Activated T-cell treated with anti-CD3 and anti-CD28 coated beads for 24 hours (primary cell): ENCODE results near the gene RPL3.
"Not testable (repeated sequence)": the region's sequence is repeated elsewhere in the genome, so short reads cannot be mapped to it uniquely, and the experiment has no call there.

Experiments used
- DNase-seq: peaks from one replicate; pipeline ENCODE4 v3.0.0-alpha.2; 2020; ENCODE audit warnings: low read depth

Gene RPL3

DNA sequence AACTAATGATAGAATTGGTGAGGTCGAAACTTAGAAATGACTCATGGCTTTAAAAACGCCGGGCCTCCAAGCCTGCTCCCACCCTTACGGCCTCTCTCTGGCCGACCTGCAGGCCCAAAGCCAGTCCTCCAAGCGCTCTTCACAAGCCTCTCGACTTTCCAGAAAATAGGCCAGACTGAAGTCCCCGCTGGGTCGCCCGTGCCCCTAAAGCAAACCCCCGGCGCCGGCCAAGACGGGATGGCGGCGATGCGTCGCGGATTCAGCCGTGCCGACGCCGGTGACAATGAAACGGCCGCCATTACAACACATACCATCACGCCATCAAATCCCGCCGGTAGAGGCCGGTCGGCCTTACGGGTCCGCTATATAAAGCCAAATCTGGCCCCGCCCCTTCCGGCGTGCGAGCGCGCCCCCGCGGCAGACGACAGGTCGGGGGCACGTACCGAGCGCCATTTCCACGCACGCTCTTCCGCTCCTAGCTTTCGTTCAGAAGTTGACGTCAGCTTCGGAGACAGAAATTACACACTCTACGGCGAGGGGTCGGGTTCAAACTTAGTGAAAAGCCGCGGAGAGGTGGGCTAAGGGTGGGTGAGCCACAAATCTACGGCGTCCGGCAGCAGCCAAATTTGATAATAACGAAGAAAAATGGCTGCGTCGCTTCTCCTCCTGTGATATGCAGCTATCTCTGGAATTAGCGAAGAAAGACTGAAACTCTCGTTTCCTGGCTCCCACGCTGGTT lies at the start of gene RPL3:
RPL3 (minus strand) TSS at position 340 of the 739 bp plus-strand sequence; CDS start at position 314, 26 bp downstream.
- DNase-seq: peak; percentile 96

DNA sequence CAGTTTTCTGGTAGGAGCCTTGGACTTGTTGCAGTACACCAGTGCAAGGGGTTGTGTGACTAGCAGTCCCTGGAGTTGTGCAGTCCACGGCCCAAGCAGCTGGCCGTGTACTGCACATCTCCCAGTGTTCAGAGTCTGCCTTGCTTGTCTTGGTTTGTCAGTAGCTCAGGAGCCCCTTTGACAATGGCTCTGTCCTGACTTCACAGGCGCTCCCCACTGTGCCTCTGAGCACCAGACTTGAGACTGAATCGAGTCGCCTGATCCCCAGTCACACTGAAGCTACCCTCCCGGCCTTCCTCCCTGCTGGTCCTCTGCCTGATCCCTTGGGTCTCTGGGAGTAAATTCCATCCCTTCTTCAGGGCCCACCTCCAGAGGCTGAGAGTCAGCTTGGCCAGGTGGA lies 49.8 kb upstream of the RPL3 start:
- no peak for DNase-seq

- DNase-seq: no peak
Observed at GRCh38 chr22:39368461-39368911, 49.1 kb upstream of the RPL3 start.

- DNase-seq: no peak
Observed at GRCh38 chr22:39367035-39367434, 47.6 kb upstream of the RPL3 start.

DNA sequence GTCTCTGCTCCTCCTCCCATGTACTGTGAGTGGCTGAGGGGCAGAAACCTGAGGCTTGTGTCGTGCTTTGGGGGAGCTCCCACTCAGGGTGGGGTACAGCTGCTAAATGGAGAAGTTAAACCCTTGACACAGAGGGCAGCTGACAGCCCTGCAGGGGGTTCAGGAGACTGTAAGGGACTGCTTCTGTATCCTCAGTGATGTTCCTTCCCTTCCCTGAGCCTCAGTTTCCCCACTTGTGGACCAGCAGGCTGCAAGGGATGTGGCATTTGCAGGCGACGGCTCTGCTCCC lies 46.0 kb upstream of the RPL3 start:
- DNase-seq: no peak

GRCh38 chr22:39364714-39365491 lies 45.5 kb upstream of the RPL3 start:
- DNase-seq: no peak

DNA sequence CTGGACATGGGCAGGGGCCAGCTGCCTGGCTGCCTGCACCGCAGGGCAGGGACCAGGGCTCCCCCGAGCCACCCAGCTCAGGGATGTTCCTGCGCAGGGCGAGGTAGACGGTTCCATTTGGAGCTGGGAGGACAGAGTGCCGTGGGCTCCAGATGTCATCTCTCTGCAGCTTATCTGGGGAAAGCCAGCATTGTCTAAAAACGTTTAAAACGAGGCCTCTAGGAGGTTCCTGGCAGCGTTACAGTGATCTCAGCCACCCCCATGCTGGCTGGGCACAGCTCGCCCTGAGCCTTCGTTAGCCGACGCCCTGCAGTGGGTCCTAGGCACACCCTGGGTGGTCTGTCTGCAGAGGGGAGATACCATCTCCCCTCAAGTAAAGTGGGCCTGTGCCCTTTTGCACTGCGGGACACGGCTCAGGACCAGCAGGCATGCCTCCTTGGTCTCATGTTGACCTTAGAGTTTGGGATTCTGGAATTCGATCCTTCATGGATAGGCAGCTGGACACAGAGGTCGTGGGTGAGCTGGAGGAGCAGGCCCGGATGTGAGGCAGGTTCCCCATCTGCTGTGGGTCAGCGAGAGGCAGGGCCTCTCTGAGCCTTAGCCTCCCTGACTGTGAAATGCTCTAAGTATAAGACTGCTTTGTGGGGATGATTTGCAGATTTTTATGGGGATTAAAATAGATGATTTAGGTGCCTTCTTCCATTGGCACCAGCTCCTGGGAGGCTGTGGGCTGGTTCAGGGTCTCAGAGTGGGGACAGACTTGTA lies 44.5 kb upstream of the RPL3 start:
- no peak for DNase-seq

- no peak for DNase-seq
Observed at GRCh38 chr22:39362932-39363331, 43.5 kb upstream of the RPL3 start.

DNA sequence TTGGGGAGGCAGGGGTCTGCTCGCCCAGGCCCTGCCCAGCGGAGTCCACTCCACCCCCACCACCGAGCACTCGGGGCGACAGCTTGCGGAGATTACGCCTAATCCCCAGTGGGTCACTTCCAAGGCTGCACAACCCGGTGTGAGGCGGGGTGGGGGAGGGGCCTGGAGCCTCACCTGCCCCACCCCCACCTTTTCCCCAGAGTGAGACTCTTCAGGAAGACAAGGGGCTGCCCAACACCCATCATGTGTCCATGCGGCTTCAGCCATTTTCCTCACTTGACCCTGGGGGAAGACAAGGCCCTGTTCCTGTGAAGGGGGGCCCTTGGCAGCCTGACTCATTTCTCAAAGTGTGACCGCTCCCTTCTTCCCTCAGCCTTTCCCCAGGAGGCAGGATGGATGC lies 42.8 kb upstream of the RPL3 start:
- DNase-seq: no peak

GRCh38 chr22:39361496-39361895 lies 42.1 kb upstream of the RPL3 start:
- no peak for DNase-seq

DNA sequence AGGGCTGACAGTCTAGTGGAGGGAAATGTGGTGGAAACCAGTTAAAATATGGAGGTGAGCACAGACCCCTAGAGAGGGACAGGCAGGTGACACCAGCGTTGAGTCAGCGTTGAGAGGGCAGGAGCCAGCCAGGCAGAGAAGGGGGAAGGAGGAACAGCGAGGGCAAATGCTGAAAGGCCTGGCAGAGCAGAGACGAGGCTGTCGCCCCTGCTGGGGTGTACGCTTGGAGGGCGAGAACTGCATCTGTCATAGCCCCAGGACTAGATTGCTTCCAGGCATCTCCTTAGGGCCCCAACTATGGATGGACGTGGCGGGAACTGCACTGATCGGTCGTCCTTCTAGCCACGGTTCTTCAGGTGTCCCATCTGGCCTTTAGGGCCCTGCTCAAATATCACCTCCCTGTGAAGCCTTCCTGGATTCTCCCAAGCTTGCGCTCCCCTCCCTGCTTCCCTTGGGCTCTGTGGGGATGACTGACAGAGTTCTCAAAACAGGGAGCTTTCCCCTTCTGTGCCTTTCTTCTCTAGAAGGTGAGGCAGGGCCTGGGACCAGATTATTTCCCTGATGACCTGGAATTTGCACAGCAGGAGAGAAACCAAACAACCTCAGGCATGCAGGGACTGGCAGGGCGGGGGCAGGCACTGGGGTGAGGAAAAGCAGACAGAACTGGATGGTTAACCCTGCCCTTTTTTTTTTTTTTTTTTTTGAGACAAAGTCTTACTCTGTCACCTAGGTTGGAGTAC lies 41.4 kb upstream of the RPL3 start:
- no peak for DNase-seq

DNA sequence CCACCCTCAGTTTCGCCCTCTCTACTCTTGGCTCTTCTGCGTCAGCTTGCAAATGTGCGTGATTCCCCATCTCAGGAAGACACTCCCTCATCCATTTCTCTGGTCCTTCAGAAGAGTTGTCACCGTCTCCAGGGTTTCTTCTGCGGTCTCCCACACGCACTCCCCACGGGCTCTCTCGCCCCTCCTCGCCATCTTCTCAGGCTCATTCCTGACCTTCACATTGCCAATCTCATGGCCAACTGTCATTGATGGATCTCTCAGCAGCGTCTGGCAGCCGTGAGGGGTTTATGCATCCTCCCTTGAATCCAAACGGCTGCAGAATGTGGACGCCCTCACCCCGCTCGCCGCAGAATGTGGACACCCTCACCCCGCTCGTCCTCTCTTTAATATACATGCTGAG lies 40.8 kb upstream of the RPL3 start:
- no peak for DNase-seq

DNA sequence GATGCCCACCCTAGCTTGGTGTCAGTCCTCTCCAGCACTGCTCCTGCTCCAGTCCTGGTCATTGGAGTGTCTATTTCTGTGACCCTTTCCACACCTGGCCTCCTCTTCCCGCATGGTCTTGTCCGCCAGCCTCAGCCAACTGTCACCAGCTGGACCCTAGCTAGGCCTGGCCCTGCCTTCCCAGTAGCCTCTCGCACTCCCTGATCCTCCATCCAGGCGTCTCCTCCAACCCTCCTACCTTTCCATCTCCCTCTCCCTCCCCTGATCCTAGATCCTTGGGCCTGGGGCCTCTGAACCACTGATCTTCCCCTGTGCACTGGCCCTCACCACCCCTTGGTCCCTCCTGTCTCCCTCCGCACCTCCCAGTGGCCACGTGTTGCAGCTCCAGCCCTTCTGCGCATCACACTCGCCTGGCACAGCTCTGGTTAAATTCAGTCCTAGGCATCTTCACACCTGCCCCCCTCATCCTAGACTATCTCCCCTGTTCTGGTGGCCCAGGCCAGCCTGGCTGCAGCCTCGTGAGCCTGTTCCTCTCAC lies 40.3 kb upstream of the RPL3 start:
- DNase-seq: no peak

- DNase-seq: not testable (repeated sequence)
Observed at GRCh38 chr22:39358197-39358596, 38.8 kb upstream of the RPL3 start.

GRCh38 chr22:39357110-39358108 lies 38.0 kb upstream of the RPL3 start:
- DNase-seq: not testable (repeated sequence)

- no peak for DNase-seq
Observed at GRCh38 chr22:39356464-39356863, 37.0 kb upstream of the RPL3 start.

DNA sequence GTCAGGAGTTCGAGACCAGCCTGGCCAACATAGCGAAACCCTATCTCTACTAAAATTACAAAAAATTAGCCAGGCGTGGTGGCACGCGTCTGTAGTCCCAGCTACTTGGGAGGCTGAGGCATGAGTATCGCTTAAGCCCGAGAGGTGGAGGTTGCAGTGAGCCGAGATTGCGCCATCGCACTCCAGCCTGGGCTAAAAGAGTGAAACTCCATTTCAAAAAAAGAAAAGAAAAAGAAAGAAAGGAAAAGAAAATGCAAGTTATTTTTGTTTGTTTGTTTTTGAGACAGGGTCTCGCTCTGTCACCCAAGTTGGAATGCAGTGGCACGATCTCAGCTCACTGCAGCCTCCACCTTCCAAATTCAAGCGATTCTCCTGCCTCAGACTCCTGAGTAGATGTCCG lies 36.4 kb upstream of the RPL3 start:
- not testable (repeated sequence) for DNase-seq

DNA sequence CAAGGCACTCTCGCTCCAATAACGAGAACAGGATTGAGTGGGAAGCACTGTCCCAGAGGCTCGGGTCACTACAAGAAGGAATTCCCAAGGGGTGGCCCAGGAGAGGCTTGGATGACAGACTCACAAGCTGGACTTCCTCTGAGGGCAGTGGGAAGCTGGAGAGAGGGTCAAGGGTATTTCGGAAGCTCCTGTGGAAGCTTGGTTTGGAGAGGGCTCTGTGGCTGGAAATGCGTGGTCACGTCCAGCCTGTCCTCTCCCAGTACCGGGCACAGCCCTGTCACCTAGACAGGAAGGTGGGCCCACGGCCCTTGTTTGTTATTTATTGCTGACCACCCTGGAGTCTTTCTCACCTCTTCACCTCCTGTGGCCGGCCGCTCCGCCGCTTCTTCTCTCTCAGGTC lies 35.7 kb upstream of the RPL3 start:
- DNase-seq: no peak

DNA sequence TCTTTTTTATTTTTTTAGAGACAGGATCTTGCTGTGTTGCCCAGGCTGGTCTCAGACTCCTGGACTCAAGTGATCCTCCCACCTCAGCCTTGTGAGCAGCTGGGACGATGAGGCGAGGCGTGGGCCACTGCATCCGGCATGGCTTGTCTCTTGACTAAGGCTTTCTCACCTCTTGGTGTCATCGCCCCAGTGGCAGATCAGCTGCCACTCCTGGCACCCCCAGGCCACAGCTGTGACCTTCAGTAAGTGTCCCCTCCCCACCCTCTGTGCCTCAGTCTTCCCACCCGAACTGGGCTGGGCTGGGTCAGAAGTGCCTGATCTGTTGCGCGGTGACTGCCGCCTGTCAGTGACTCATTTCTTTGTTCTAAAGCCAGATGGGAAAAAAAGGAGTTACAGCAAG lies 33.9 kb upstream of the RPL3 start:
- no peak for DNase-seq

GRCh38 chr22:39352306-39352891 lies 33.0 kb upstream of the RPL3 start:
- no peak for DNase-seq
